Measurements from ENCODE around the gene NUMB. TPM values are rescaled to one million over a fixed set of nuclear protein-coding genes. Genes with fewer than 3 reads are reported as not detected.

The NUMB gene
- total RNA-seq, 2 experiments from 2014 or later, result 18.6 to 87.8 TPM

DNA sequence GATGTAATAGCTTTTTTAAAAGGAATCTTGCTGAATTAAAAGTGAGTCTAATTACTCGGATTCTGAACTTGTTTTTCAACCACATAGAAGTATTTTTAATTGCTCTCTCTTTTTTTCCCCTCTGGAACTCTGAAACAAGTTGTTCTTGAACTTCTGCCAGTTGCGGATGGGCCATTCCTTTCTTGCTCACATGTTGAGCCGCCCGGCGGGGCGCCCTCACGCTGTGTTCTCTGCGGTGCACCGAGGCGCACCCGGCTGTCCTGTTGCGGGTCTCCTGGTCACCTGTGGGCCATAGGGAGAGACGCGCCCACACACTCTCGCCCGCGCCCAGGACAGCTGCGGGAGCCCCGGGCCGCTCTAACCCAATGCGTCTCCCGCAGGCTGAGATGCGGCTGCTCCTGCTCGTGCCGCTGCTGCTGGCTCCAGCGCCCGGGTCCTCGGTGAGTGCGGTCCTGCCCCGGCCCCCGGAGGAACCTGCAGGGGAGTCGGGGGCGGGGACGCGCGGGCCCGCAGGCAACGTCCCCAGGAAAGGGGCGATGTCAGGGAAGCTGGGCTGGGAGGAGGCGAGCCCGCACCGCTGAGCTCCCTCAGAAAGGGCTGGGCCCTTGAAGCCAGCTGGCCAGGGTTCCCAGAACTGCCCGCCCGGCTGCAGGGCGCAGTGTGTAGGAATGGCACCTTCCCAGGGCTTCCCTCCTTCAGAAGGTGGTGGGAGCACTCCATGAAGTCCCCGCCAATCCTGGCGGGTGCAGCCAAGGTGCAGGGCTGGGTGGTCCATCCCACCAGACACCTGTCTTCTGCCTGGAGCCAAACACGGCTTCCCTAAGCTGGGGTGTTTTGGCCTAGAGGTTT is 218.7 kb downstream of the NUMB start:
- intact Hi-C loops (cut with micrococcal nuclease; ENCODE audit: unreplicated experiment), result no loop called here
- Histone ChIP-seq H3K9me2 (ENCODE audit: insufficient read depth, low read length) (no peaks in the 10 kb centered on the region), H4K20me1 (ENCODE audit: insufficient read depth, low read length) (no peaks in the 10 kb centered on the region), H3K79me2 (ENCODE audit: insufficient read depth, low read depth, low read length) (no peaks in the 10 kb centered on the region), H2AFZ (ENCODE audit: low read length) (no peak overlapping the region), H3K36me3 (ENCODE audit: insufficient read depth, low read length) (no peaks in the 10 kb centered on the region), H3K9me3 (ENCODE audit: low read length) (no peaks in the 10 kb centered on the region), H3K4me3 (ENCODE audit: low read depth, low read length, poor library complexity, severe bottlenecking) (no peak overlapping the region), H3K4me2 (ENCODE audit: low read length) (no peak overlapping the region), H3K4me1 (ENCODE audit: insufficient read depth, low read length, poor library complexity, severe bottlenecking) (peaks cover 45% of the 10 kb centered on the region), H3K27ac (ENCODE audit: low read depth, low read length, poor library complexity, severe bottlenecking) (no peak overlapping the region)
- DNase-seq (ENCODE audit: low spot score), result no peak
- CTCF ChIA-PET (ENCODE audit: unreplicated experiment), result interaction anchor here (0.6 kb wide), 1 partner anchor 236 kb away, joined by 3 read pairs; no protein-coding TSS in a partner anchor
- BruUV-seq (replicated peaks), result no TSS peak
- POLR2A ChIA-PET, result no interaction called here
- TF ChIP-seq, protein P1, sequence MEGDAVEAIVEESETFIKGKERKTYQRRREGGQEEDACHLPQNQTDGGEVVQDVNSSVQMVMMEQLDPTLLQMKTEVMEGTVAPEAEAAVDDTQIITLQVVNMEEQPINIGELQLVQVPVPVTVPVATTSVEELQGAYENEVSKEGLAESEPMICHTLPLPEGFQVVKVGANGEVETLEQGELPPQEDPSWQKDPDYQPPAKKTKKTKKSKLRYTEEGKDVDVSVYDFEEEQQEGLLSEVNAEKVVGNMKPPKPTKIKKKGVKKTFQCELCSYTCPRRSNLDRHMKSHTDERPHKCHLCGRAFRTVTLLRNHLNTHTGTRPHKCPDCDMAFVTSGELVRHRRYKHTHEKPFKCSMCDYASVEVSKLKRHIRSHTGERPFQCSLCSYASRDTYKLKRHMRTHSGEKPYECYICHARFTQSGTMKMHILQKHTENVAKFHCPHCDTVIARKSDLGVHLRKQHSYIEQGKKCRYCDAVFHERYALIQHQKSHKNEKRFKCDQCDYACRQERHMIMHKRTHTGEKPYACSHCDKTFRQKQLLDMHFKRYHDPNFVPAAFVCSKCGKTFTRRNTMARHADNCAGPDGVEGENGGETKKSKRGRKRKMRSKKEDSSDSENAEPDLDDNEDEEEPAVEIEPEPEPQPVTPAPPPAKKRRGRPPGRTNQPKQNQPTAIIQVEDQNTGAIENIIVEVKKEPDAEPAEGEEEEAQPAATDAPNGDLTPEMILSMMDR (conservative IDR thresholded peaks at IDR 0.05; ENCODE audit: low read length), result no peak
- no peak for TF ChIP-seq EZH2phosphoT487 (IDR thresholded peaks at IDR 0.05; ENCODE audit: borderline replicate concordance, low read depth, low read length)

DNA sequence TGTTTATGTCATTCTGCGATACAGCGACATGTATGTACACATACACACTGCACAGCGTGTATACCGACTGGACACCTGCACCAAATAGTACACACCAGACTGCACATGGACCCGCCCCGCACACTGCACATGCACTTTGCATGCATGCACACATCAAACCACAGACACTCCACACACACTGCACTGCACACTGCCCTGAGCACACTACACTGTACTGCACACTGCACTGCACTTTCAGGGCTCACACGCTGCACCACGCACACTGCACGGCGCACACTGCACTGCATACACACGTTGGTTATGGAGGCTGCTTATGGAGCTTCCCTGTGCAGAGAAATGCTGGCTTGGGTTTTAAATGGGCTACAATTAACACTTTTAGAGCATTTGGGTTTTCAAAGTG is 219.4 kb downstream of the NUMB start:
- Histone ChIP-seq H3K4me3 (ENCODE audit: low read depth, low read length, poor library complexity, severe bottlenecking) (no peak overlapping the region), H3K27ac (ENCODE audit: low read depth, low read length, poor library complexity, severe bottlenecking) (no peak overlapping the region), H4K20me1 (ENCODE audit: insufficient read depth, low read length) (no peaks in the 10 kb centered on the region), H3K79me2 (ENCODE audit: insufficient read depth, low read depth, low read length) (no peaks in the 10 kb centered on the region), H3K4me2 (ENCODE audit: low read length) (no peak overlapping the region), H3K9me2 (ENCODE audit: insufficient read depth, low read length) (no peaks in the 10 kb centered on the region), H3K4me1 (ENCODE audit: insufficient read depth, low read length, poor library complexity, severe bottlenecking) (peaks cover 45% of the 10 kb centered on the region), H2AFZ (ENCODE audit: low read length) (no peak overlapping the region), H3K9me3 (ENCODE audit: low read length) (no peaks in the 10 kb centered on the region), H3K36me3 (ENCODE audit: insufficient read depth, low read length) (no peaks in the 10 kb centered on the region)
- no peak for DNase-seq (ENCODE audit: low spot score)
- no TSS peak for BruUV-seq (replicated peaks)
- intact Hi-C loops (cut with micrococcal nuclease; ENCODE audit: unreplicated experiment), result no loop called here
- CTCF ChIA-PET (ENCODE audit: unreplicated experiment), result no interaction called here
- no peak for TF ChIP-seq EZH2phosphoT487 (IDR thresholded peaks at IDR 0.05; ENCODE audit: borderline replicate concordance, low read depth, low read length)
- TF ChIP-seq, protein P1 (conservative IDR thresholded peaks at IDR 0.05; ENCODE audit: low read length), result no peak
- POLR2A ChIA-PET, result no interaction called here

DNA sequence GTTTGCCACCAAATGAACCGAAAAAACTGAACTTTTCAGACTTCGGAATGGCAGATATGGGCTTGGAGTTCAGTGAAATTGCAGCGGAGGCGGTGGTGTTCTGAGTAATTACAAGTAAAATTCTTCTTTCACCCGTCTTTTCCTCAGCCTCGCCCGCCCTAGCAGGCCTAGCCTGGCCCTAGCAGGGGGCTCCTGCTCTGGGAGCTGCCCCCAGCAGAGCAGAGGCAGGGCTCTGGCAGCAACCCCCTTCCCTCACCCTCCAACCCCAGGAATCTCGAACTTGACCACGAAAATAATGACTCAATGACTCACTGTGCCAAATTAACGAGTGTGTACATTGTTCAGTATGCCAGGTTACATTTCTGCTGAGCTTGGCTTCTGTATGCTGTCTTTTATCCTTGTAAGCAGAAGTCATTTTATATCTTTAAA is 219.9 kb downstream of the NUMB start:
- BruUV-seq (replicated peaks), result no TSS peak
- H3K9me3 ChIP-seq (ENCODE audit: low read length), result no peaks in the 10 kb centered on the region
- H3K9me2 ChIP-seq (ENCODE audit: insufficient read depth, low read length), result no peaks in the 10 kb centered on the region
- no peaks in the 10 kb centered on the region for H4K20me1 ChIP-seq (ENCODE audit: insufficient read depth, low read length)
- peaks cover 44% of the 10 kb centered on the region for H3K4me1 ChIP-seq (ENCODE audit: insufficient read depth, low read length, poor library complexity, severe bottlenecking)
- no peaks in the 10 kb centered on the region for H3K79me2 ChIP-seq (ENCODE audit: insufficient read depth, low read depth, low read length)
- intact Hi-C loops (cut with micrococcal nuclease; ENCODE audit: unreplicated experiment), result no loop called here
- H3K4me2 ChIP-seq (ENCODE audit: low read length), result no peak overlapping the region
- no peak overlapping the region for H3K4me3 ChIP-seq (ENCODE audit: low read depth, low read length, poor library complexity, severe bottlenecking)
- no peak overlapping the region for H3K27ac ChIP-seq (ENCODE audit: low read depth, low read length, poor library complexity, severe bottlenecking)
- no peak overlapping the region for H2AFZ ChIP-seq (ENCODE audit: low read length)
- no peaks in the 10 kb centered on the region for H3K36me3 ChIP-seq (ENCODE audit: insufficient read depth, low read length)
- TF ChIP-seq, protein P1 (conservative IDR thresholded peaks at IDR 0.05; ENCODE audit: low read length), result no peak
- TF ChIP-seq EZH2phosphoT487 (IDR thresholded peaks at IDR 0.05; ENCODE audit: borderline replicate concordance, low read depth, low read length), result no peak
- ChIA-PET CTCF (ENCODE audit: unreplicated experiment) (no interaction called here), POLR2A (no interaction called here)
- no peak for DNase-seq (ENCODE audit: low spot score)
